HUES64 (cell line): ENCODE measurements around the gene RHOG.
A peak's percentile ranks its signal among the peaks of the same experiment; 100 is the strongest.
"Not testable (repeated sequence)": the region's sequence is repeated elsewhere in the genome, so short reads cannot be mapped to it uniquely, and the experiment has no call there.

Experiments used
- H3K27ac ChIP-seq: 2 replicates; pipeline ENCODE4 v1.7.0; 2013; ENCODE audit warnings: low read depth, low read length, inconsistent platforms
- H3K27me3 ChIP-seq: 2 replicates; pipeline ENCODE4 v1.6.1; 2013; ENCODE audit warnings: mild to moderate bottlenecking, low read length; ENCODE audit not compliant: insufficient read depth
- H3K36me3 ChIP-seq: 2 replicates; pipeline ENCODE4 v1.6.1; 2013; ENCODE audit warnings: mild to moderate bottlenecking, low read length; ENCODE audit not compliant: insufficient read depth
- H3K4me1 ChIP-seq: 2 replicates; pipeline ENCODE4 v1.6.1; 2013; ENCODE audit warnings: mild to moderate bottlenecking, low read length, moderate library complexity; ENCODE audit not compliant: insufficient read depth
- H3K4me3 ChIP-seq: 2 replicates; pipeline ENCODE4 v1.5.1; 2013; ENCODE audit warnings: mild to moderate bottlenecking, low read length, moderate library complexity
- H3K9ac ChIP-seq: 2 replicates; pipeline ENCODE4 v1.6.1; 2013; ENCODE audit warnings: mild to moderate bottlenecking, low read depth, low read length
- H3K9me3 ChIP-seq: 2 replicates; pipeline ENCODE4 v1.6.1; 2013; ENCODE audit warnings: low read depth, low read length; ENCODE audit not compliant: insufficient read depth
- WGBS: fragments of 150-250, 120-280 bp; methylation state at CpG from one replicate; pipeline ENCODE4 v1.1.7; 2013; ENCODE audit warnings: missing lambda C conversion rate; 5-methylcytosine and 5-hydroxymethylcytosine counted together

Gene RHOG

GRCh38 chr11:3803726-3804495 lies 36.8 kb downstream of the RHOG start:
- 74% methylated on average over 10 of the region's 11 CpGs for WGBS
- H3K9me3 ChIP-seq = no peaks in the 10 kb centered on the region
- H3K36me3 ChIP-seq = no peaks in the 10 kb centered on the region
- H3K4me3 ChIP-seq = no peak overlapping the region
- H3K27ac ChIP-seq = no peak overlapping the region
- no peaks in the 10 kb centered on the region for H3K27me3 ChIP-seq
- no peak overlapping the region for H3K9ac ChIP-seq
- no peaks in the 10 kb centered on the region for H3K4me1 ChIP-seq

- H3K4me1 ChIP-seq = no peaks in the 10 kb centered on the region
- no peak overlapping the region for H3K9ac ChIP-seq
- no peak overlapping the region for H3K27ac ChIP-seq
- H3K36me3 ChIP-seq = no peaks in the 10 kb centered on the region
- WGBS = 92% methylated on average over 3 of the region's 4 CpGs
- H3K9me3 ChIP-seq = no peaks in the 10 kb centered on the region
- H3K27me3 ChIP-seq = no peaks in the 10 kb centered on the region
- H3K4me3 ChIP-seq = no peak overlapping the region
Observed at GRCh38 chr11:3802011-3802790, 38.6 kb downstream of the RHOG start.

GRCh38 chr11:3799873-3800272 lies 40.9 kb downstream of the RHOG start:
- no peak overlapping the region for H3K27ac ChIP-seq
- WGBS = 91% methylated on average over 5 of the region's 5 CpGs
- no peaks in the 10 kb centered on the region for H3K9me3 ChIP-seq

GRCh38 chr11:3799143-3799542 lies 41.6 kb downstream of the RHOG start:
- no peaks in the 10 kb centered on the region for H3K9me3 ChIP-seq
- no peak overlapping the region for H3K27ac ChIP-seq
- H3K36me3 ChIP-seq = peaks cover 16% of the 10 kb centered on the region
- WGBS = 94% methylated on average over 9 of the region's 9 CpGs
- H3K9ac ChIP-seq = no peak overlapping the region
- H3K27me3 ChIP-seq = no peaks in the 10 kb centered on the region
- H3K4me1 ChIP-seq = peaks cover 10% of the 10 kb centered on the region
- no peak overlapping the region for H3K4me3 ChIP-seq

More at GRCh38 chr11:3799873-3800272, 40.9 kb downstream of the RHOG start:
- peaks cover 10% of the 10 kb centered on the region for H3K4me1 ChIP-seq
- peaks cover 10% of the 10 kb centered on the region for H3K36me3 ChIP-seq
- H3K4me3 ChIP-seq = no peak overlapping the region
- H3K27me3 ChIP-seq = no peaks in the 10 kb centered on the region
- no peak overlapping the region for H3K9ac ChIP-seq

- WGBS = under 1% methylated on average over 86 of the region's 86 CpGs
Observed at GRCh38 chr11:3797329-3798090, 43.2 kb downstream of the RHOG start, which contains the start of gene NUP98. NUP98 (minus strand) TSS chr11:3797554; CDS start chr11:3782117, 15,437 bp downstream.

GRCh38 chr11:3796801-3797328 lies 43.9 kb downstream of the RHOG start:
- H3K27me3 ChIP-seq = no peaks in the 10 kb centered on the region
- peaks cover 39% of the 10 kb centered on the region for H3K36me3 ChIP-seq
- peak overlapping the region; percentile 88 for H3K4me3 ChIP-seq
- H3K9ac ChIP-seq = peak overlapping the region; percentile 91
- no peaks in the 10 kb centered on the region for H3K9me3 ChIP-seq
- H3K4me1 ChIP-seq = peaks cover 10% of the 10 kb centered on the region
- peak overlapping the region; percentile 92 for H3K27ac ChIP-seq
- WGBS = under 1% methylated on average over 25 of the region's 26 CpGs

More at GRCh38 chr11:3797329-3798090, 43.2 kb downstream of the RHOG start, which contains the start of gene NUP98:
- Histone ChIP-seq H3K9ac (peak within 1 kb of the TSS; percentile 91), H3K4me1 (peaks cover 10% of the 10 kb centered on the region), H3K9me3 (no peaks in the 10 kb centered on the region), H3K27me3 (no peaks in the 10 kb centered on the region), H3K36me3 (peaks cover 33% of the 10 kb centered on the region), H3K27ac (peak within 1 kb of the TSS; percentile 92), H3K4me3 (peak within 1 kb of the TSS; percentile 88)

- Histone ChIP-seq H3K27ac (no peak overlapping the region), H3K4me1 (peaks cover 10% of the 10 kb centered on the region), H3K27me3 (no peaks in the 10 kb centered on the region), H3K36me3 (peaks cover 44% of the 10 kb centered on the region), H3K9me3 (no peaks in the 10 kb centered on the region), H3K9ac (peak overlapping the region; percentile 91), H3K4me3 (peak overlapping the region; percentile 88)
- WGBS = 30% methylated on average over 13 of the region's 14 CpGs
Observed at GRCh38 chr11:3796346-3796745, 44.4 kb downstream of the RHOG start.

GRCh38 chr11:3796002-3796311 lies 44.8 kb downstream of the RHOG start:
- WGBS = 72% methylated on average over 6 of the region's 6 CpGs
- peak overlapping the region; percentile 88 for H3K4me3 ChIP-seq

GRCh38 chr11:3795131-3796001 lies 45.4 kb downstream of the RHOG start:
- Histone ChIP-seq H3K36me3 (peaks cover 52% of the 10 kb centered on the region), H3K4me3 (peak overlapping the region; percentile 88), H3K27me3 (no peaks in the 10 kb centered on the region), H3K9ac (no peak overlapping the region), H3K27ac (no peak overlapping the region), H3K4me1 (peaks cover 10% of the 10 kb centered on the region), H3K9me3 (no peaks in the 10 kb centered on the region)
- WGBS = 95% methylated on average over 6 of the region's 8 CpGs

More at GRCh38 chr11:3796002-3796311, 44.8 kb downstream of the RHOG start:
- Histone ChIP-seq H3K9ac (peak overlapping the region; percentile 91; the same call in 1 of the 2 replicates), H3K27me3 (no peaks in the 10 kb centered on the region), H3K27ac (no peak overlapping the region), H3K4me1 (peaks cover 10% of the 10 kb centered on the region), H3K36me3 (peaks cover 47% of the 10 kb centered on the region), H3K9me3 (no peaks in the 10 kb centered on the region)

GRCh38 chr11:3794387-3794786 lies 46.4 kb downstream of the RHOG start:
- peaks cover 59% of the 10 kb centered on the region for H3K36me3 ChIP-seq
- H3K27me3 ChIP-seq, H3K27ac ChIP-seq, H3K9ac ChIP-seq, H3K9me3 ChIP-seq, H3K4me3 ChIP-seq: not testable (repeated sequence)
- peaks cover 10% of the 10 kb centered on the region for H3K4me1 ChIP-seq
- WGBS = 95% methylated on average over 10 of the region's 10 CpGs
